OCI-M1 (cell line): ENCODE measurements around the gene NOC4L.

Source experiments
- DNase-seq: peaks from one replicate; lab custom pipeline; 2025; lab: John Stamatoyannopoulos, UW

NOC4L gene

DNA sequence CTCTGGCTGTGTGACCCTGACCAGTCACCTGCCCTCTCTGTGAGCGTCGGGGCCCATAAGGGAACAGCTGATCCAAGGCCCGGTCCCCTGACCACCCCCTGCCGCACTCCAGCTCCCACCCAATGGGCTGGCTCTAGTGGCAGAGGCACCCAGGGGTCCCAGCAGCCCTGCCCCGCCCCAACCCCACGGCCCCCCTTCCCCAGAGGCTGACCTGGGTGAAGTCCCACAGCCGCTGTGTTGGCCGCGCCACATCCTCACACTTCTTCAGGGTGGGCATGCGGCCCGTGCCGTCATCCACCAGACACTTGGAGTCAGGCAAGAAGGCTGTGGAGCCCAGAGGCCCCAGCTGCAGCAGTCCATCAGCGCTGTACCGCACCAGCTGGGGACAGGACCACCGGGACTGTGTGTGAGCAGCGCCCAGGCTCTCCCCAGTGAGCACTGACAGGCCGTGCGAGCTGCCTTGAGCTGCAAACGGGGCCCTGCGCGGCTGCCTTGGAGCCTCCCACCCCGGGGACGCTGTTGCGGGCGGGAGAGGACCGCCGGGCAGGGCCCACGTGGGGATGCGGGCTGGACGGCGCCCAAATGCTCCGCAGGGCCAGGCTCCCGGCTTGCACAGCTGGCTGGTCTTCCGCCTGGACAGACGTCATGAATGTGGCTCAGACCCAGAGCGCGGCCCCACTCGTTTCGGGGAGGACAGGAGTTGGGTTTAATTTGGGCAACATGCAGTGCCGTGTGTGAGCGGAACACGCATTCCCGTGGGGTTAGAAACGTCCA is 53.5 kb downstream of the NOC4L start:
- DNase-seq = no peak

DNA sequence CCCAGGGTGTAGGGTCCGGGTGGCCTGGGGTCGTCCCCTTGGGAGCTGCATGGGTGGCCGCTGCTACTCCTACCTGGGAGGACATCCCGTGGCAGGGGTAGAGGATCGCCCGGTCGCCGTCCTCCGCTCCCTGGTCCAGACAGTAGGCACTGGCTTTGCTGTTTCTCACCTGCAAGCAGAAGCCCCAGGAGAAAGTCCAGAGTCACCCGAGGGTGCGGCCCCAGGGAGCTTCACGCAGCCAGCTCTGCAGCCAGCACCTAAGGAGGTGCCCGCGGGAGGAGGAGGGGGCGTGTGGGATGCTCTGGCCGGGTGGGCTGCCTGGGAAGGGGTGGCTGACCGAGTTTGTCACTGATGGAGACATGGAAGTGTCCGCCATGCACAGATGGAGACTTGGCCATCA is 54.8 kb downstream of the NOC4L start:
- no peak for DNase-seq

DNA sequence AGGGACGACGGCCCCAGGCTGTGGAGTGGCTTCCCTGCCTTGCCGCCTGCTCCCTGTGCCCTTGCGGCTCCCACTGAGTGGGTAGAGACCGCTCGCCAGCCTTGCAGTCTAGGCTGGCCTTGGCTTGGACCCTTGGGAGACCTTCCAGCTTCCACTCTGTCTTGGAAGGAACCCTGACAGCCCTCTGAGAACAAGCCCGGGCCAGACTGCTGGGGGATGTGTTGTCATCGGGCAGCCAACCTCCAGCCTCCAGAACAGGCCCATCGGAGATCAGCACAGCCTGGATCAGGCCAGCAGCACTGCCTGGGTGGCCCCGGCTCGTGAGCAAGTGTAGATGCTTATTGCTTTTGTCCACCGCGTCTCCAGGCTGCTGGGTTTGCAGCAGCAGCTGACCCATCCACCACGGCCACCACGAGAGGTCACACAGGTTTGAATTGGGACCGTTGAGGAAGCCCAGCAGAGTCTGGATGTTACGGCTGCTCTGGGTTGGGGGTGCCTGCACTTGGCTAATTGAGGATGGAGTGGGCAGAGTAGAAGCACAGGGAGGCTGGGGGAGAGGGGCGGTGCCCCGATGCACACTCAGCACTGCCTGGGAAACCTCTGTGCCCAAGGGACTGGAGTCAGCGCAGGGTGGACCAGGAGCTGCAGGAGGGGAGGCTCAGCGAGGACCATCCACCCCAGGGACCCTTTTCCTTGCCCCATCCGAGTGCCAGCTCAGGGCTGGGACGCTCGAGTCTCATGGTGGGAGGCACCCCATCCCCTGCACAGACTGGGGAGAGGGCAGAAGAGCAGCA is 55.5 kb downstream of the NOC4L start:
- no peak for DNase-seq

DNA sequence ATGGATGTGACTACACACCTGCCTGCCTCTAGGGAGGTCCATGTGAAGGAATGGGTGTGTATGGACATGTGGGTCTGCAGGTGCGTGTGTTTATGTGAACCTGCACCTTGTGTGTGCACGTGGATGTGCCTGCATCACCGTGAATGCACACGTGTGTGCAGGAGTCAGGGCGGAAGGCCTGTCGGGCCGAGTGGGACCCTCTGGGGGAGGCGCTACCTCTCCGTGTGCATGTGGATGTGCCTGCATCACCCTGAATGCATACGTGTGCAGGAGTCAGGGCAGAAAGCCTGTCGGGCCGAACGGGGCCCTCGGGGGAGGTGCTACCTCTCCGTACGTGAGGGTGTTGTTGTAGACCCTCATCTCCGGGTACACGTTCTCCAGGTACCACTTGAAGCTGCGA is 56.5 kb downstream of the NOC4L start:
- DNase-seq = no peak

DNA sequence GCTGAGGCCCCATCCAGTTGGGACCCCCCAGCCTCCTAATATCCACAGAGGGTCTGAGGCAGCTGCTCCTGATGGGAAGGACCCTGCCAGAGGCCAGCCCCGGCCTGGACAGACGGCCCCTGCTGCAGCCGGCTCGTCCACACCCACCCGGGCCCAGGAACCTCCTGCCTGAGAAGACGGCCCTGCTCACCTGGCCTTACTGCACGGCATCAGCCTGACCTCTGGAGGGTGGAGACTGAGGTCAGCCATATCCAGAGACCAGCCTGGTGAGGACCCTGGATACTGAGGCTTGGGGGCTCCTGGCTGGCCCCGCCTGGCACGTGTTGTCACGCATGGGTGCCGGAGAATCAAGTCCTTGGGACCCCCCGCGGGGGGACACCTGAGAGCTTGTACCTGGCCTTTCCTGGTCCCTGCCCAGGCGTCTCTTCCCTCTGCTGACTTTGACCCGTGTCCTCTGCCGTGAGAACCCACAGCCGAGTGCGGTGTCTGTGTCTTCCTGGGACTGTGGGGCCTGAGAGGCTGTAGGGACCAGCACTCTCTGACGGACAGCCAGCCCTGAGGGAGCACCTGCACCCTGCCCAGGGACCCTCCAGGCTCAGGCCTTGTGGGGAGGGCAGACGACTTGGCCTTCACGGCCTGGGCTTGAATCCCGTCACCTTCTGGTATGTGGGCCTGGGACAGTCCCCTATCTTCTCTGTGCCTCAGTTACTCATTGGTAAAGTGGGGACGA is 57.3 kb downstream of the NOC4L start:
- DNase-seq = no peak
